ENCODE data around the gene MICAL2. TPM values are rescaled to one million over a fixed set of nuclear protein-coding genes. Genes with fewer than 3 reads are reported as not detected.

MICAL2 gene
- total RNA-seq, 1 donor from 2014 or later: 197 TPM

GRCh38 chr11:12180257-12181205, 70.1 kb downstream of the MICAL2 start:
- ATAC-seq: no peak
- Histone ChIP-seq H3K4me1 (peaks cover 32% of the 10 kb centered on the region), H3K36me3 (no peaks in the 10 kb centered on the region), H3K27ac (no peak overlapping the region), H3K27me3 (no peaks in the 10 kb centered on the region), H3K4me3 (no peak overlapping the region), H3K9me3 (no peaks in the 10 kb centered on the region)
- intact Hi-C loops (cut with DNase I): no loop called here
- DNase-seq: no peak
- TF ChIP-seq CTCF (IDR thresholded peaks at IDR 0.05): no peak

- H3K4me1 ChIP-seq: peaks cover 45% of the 10 kb centered on the region
Observed at GRCh38 chr11:12182302-12182675, 71.9 kb downstream of the MICAL2 start.

DNA sequence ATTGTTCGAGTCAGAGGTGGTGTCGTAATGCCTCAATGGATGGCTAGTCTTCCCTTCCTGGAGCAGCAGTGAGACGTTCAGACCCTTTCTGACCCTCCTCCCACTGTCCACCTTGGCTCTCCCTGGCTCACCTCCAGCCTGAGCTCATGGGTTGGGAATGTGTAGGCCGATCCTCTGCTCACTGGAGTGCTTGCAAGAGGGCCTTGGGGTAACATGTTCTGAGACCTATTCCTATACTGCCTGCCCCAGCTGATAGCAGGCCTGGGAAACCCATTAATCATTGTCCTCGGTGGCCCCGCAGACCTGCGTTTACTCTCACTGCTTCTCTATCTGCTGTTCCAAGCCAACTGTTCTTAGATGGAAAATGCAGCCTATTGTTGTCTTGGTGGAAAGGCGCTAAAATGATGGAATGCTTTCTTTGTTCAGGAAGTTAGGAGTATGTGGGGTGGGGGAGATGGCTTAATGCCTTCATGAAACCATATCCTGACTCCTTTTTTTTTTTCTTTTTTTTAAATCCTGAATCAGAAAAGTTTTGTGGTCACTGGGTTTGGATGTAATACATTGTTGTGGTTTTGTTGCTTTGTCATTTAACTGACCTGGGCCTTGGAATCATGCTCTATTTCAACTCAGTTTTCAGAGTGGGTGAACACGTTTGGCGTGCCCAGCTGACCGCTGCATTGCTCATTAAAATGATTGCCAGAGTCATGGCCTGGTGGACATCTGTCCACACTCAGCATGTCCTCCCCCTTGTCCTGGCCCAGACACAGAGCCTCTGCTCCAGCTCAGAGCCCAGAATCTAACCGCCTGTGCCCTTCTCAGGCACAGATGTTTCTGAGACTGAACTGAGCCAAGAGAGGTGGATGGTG, 72.5 kb downstream of the MICAL2 start:
- TF ChIP-seq CTCF (IDR thresholded peaks at IDR 0.05): no peak
- DNase-seq: no peak
- H3K36me3 ChIP-seq: no peaks in the 10 kb centered on the region

More at GRCh38 chr11:12182302-12182675, 71.9 kb downstream of the MICAL2 start:
- no peaks in the 10 kb centered on the region for H3K36me3 ChIP-seq
- intact Hi-C loops (cut with DNase I): no loop called here
- TF ChIP-seq CTCF (IDR thresholded peaks at IDR 0.05): no peak
- no peak overlapping the region for H3K4me3 ChIP-seq
- H3K27ac ChIP-seq: no peak overlapping the region
- no peaks in the 10 kb centered on the region for H3K27me3 ChIP-seq
- ATAC-seq: no peak
- no peaks in the 10 kb centered on the region for H3K9me3 ChIP-seq
- DNase-seq: no peak

GRCh38 chr11:12183827-12184620, 73.6 kb downstream of the MICAL2 start:
- intact Hi-C loops (cut with DNase I): no loop called here

More for the DNA sequence above, 72.5 kb downstream of the MICAL2 start:
- peak; percentile 59 for ATAC-seq
- no peak overlapping the region for H3K27ac ChIP-seq
- H3K4me3 ChIP-seq: no peak overlapping the region
- intact Hi-C loops (cut with DNase I): no loop called here
- H3K27me3 ChIP-seq: no peaks in the 10 kb centered on the region
- no peaks in the 10 kb centered on the region for H3K9me3 ChIP-seq
- peaks cover 45% of the 10 kb centered on the region for H3K4me1 ChIP-seq

More at GRCh38 chr11:12183827-12184620, 73.6 kb downstream of the MICAL2 start:
- Histone ChIP-seq H3K9me3 (no peaks in the 10 kb centered on the region), H3K27ac (no peak overlapping the region), H3K4me1 (peaks cover 43% of the 10 kb centered on the region), H3K27me3 (no peaks in the 10 kb centered on the region), H3K36me3 (peaks cover 5% of the 10 kb centered on the region), H3K4me3 (no peak overlapping the region)
- DNase-seq (no peak), ATAC-seq (no peak)
- TF ChIP-seq CTCF (IDR thresholded peaks at IDR 0.05): no peak

All from upper lobe of right lung (tissue), 1 donor.